ENCODE data around the gene ANGPTL4.
"Not testable (repeated sequence)": the region's sequence is repeated elsewhere in the genome, so short reads cannot be mapped to it uniquely, and the experiment has no call there.

ANGPTL4 gene

GRCh38 chr19:8334458-8335342, 29.3 kb upstream of the ANGPTL4 start:
- peak in 1 of 2 donors; percentile 20 for DNase-seq

GRCh38 chr19:8335343-8336071, 28.4 kb upstream of the ANGPTL4 start:
- peak in 1 of 2 donors; percentile 28 for DNase-seq

GRCh38 chr19:8336072-8336569, 27.8 kb upstream of the ANGPTL4 start:
- no peak for DNase-seq

- no peak for DNase-seq
Observed at GRCh38 chr19:8336660-8337059, 27.3 kb upstream of the ANGPTL4 start.

GRCh38 chr19:8337728-8338127, 26.2 kb upstream of the ANGPTL4 start:
- no peak for DNase-seq

GRCh38 chr19:8338835-8339234, 25.1 kb upstream of the ANGPTL4 start:
- no peak for DNase-seq

- no peak for DNase-seq
Observed at GRCh38 chr19:8340341-8341096, 23.4 kb upstream of the ANGPTL4 start.

GRCh38 chr19:8341504-8341903, 22.5 kb upstream of the ANGPTL4 start:
- not testable (repeated sequence) for DNase-seq

GRCh38 chr19:8342316-8342683, 21.7 kb upstream of the ANGPTL4 start:
- no peak for DNase-seq

GRCh38 chr19:8342684-8343482, 21.1 kb upstream of the ANGPTL4 start, which contains the start of gene KANK3:
TSS of gene KANK3 (minus strand) at chr19:8343262. CDS start at chr19:8337828, 5,434 bp downstream.
- peak; percentile 92 to 95 for DNase-seq

- DNase-seq: no peak
Observed at GRCh38 chr19:8343483-8343844, 20.5 kb upstream of the ANGPTL4 start.

- not testable (repeated sequence) for DNase-seq
Observed at GRCh38 chr19:8349629-8350372, 14.2 kb upstream of the ANGPTL4 start.

- no peak for DNase-seq
Observed at GRCh38 chr19:8352134-8352827, 11.7 kb upstream of the ANGPTL4 start.

GRCh38 chr19:8352845-8353244, 11.1 kb upstream of the ANGPTL4 start:
- not testable (repeated sequence) for DNase-seq

- no peak for DNase-seq
Observed at GRCh38 chr19:8355631-8356402, 8.1 kb upstream of the ANGPTL4 start.

- no peak for DNase-seq
Observed at GRCh38 chr19:8357007-8357521, 6.9 kb upstream of the ANGPTL4 start.

GRCh38 chr19:8358948-8359347, 5.0 kb upstream of the ANGPTL4 start:
- no peak for DNase-seq

GRCh38 chr19:8360196-8360595, 3.8 kb upstream of the ANGPTL4 start:
- DNase-seq: no peak

- peak in 1 of 2 donors; percentile 27 for DNase-seq
Observed at GRCh38 chr19:8361921-8362793, 1.8 kb upstream of the ANGPTL4 start.
